Measurements from ENCODE around the gene A3GALT2. TPM values are rescaled to one million over a fixed set of nuclear protein-coding genes. Genes with fewer than 3 reads are reported as not detected.
A peak's percentile ranks its signal among the peaks of the same experiment; 100 is the strongest.

Gene A3GALT2
- total RNA-seq, 1 donor from 2014 or later: not detected

- peaks cover 25% of the 10 kb centered on the region for H3K4me1 Mint-ChIP-seq
- Histone ChIP-seq H4K20me1 (ENCODE audit: low read depth) (peaks cover 66% of the 10 kb centered on the region), H3K36me3 (peaks cover 4% of the 10 kb centered on the region), H3K4me2 (no peak overlapping the region), H3K4me1 (peaks cover 20% of the 10 kb centered on the region), H3K9ac (no peak overlapping the region), H3K4me3 (no peak overlapping the region), H3K9me3 (ENCODE audit: low read depth) (no peaks in the 10 kb centered on the region), H3F3A (ENCODE audit: low read depth) (peaks cover 6% of the 10 kb centered on the region), H2AFZ (replicated peaks) (no peak overlapping the region), H3K79me2 (ENCODE audit: low read depth) (peaks cover 46% of the 10 kb centered on the region), H3K27me3 (no peaks in the 10 kb centered on the region), H3K27ac (no peak overlapping the region)
- peaks cover 3% of the 10 kb centered on the region for H3K27me3 Mint-ChIP-seq (ENCODE audit: insufficient read depth, low read depth)
- no peak overlapping the region for H3K4me3 Mint-ChIP-seq
- peaks cover 61% of the 10 kb centered on the region for H3K36me3 Mint-ChIP-seq
- TF ChIP-seq EZH2phosphoT487 (IDR thresholded peaks at IDR 0.05): no peak
- no peak for TF ChIP-seq EZH2 (IDR thresholded peaks at IDR 0.05)
- no peak for TF ChIP-seq CTCF (IDR thresholded peaks at IDR 0.05)
- no peaks in the 10 kb centered on the region for H3K9me3 Mint-ChIP-seq
- no peak for DNase-seq (ENCODE audit: low spot score)
- no peak overlapping the region for H3K27ac Mint-ChIP-seq
These were observed 10.0 kb upstream of the A3GALT2 start for GRCh38 chr1:33330906-33331305.

GRCh38 chr1:33330361-33330890 lies 9.5 kb upstream of the A3GALT2 start:
- H3K4me3 Mint-ChIP-seq: no peak overlapping the region
- H3K27me3 Mint-ChIP-seq (ENCODE audit: insufficient read depth, low read depth): peaks cover 3% of the 10 kb centered on the region
- H4K20me1 ChIP-seq (ENCODE audit: low read depth): peaks cover 65% of the 10 kb centered on the region
- peaks cover 65% of the 10 kb centered on the region for H3K36me3 Mint-ChIP-seq
- H3K27me3 ChIP-seq: no peaks in the 10 kb centered on the region
- peaks cover 20% of the 10 kb centered on the region for H3K4me1 ChIP-seq
- H3K4me2 ChIP-seq: no peak overlapping the region
- peaks cover 41% of the 10 kb centered on the region for H3K79me2 ChIP-seq (ENCODE audit: low read depth)
- no peak for DNase-seq (ENCODE audit: low spot score)
- H3F3A ChIP-seq (ENCODE audit: low read depth): peaks cover 11% of the 10 kb centered on the region
- H3K9me3 Mint-ChIP-seq: no peaks in the 10 kb centered on the region
- TF ChIP-seq CTCF (IDR thresholded peaks at IDR 0.05) (no peak), EZH2 (IDR thresholded peaks at IDR 0.05) (no peak), EZH2phosphoT487 (IDR thresholded peaks at IDR 0.05) (no peak)
- no peak overlapping the region for H3K9ac ChIP-seq
- H3K9me3 ChIP-seq (ENCODE audit: low read depth): no peaks in the 10 kb centered on the region
- peaks cover 24% of the 10 kb centered on the region for H3K4me1 Mint-ChIP-seq
- H3K27ac Mint-ChIP-seq: no peak overlapping the region
- no peak overlapping the region for H3K27ac ChIP-seq
- H3K4me3 ChIP-seq: no peak overlapping the region
- peaks cover 7% of the 10 kb centered on the region for H3K36me3 ChIP-seq
- no peak overlapping the region for H2AFZ ChIP-seq (replicated peaks)

- Histone ChIP-seq H4K20me1 (ENCODE audit: low read depth) (peaks cover 59% of the 10 kb centered on the region), H3K4me2 (no peak overlapping the region), H3K36me3 (peaks cover 7% of the 10 kb centered on the region), H3K4me3 (no peak overlapping the region), H3F3A (ENCODE audit: low read depth) (peaks cover 8% of the 10 kb centered on the region), H2AFZ (replicated peaks) (no peak overlapping the region), H3K9me3 (ENCODE audit: low read depth) (no peaks in the 10 kb centered on the region), H3K4me1 (peaks cover 14% of the 10 kb centered on the region), H3K79me2 (ENCODE audit: low read depth) (peaks cover 34% of the 10 kb centered on the region), H3K27ac (no peak overlapping the region), H3K27me3 (no peaks in the 10 kb centered on the region), H3K9ac (no peak overlapping the region)
- no peak for TF ChIP-seq EZH2 (IDR thresholded peaks at IDR 0.05)
- no peak for TF ChIP-seq EZH2phosphoT487 (IDR thresholded peaks at IDR 0.05)
- no peak for TF ChIP-seq CTCF (IDR thresholded peaks at IDR 0.05)
- no peaks in the 10 kb centered on the region for H3K9me3 Mint-ChIP-seq
- H3K4me3 Mint-ChIP-seq: peak overlapping the region; percentile 65
- H3K4me1 Mint-ChIP-seq: peaks cover 17% of the 10 kb centered on the region
- no peak for DNase-seq (ENCODE audit: low spot score)
- peaks cover 3% of the 10 kb centered on the region for H3K27me3 Mint-ChIP-seq (ENCODE audit: insufficient read depth, low read depth)
- H3K36me3 Mint-ChIP-seq: peaks cover 63% of the 10 kb centered on the region
- no peak overlapping the region for H3K27ac Mint-ChIP-seq
These were observed 8.9 kb upstream of the A3GALT2 start for GRCh38 chr1:33329600-33330305.
